ENCODE results near the gene ZNF407. TPM values are rescaled to one million over a fixed set of nuclear protein-coding genes. Genes with fewer than 3 reads are reported as not detected.

ZNF407 gene
- total and polyA plus RNA-seq, 4 donors, result 1.3 to 21.1 (median 9.5) TPM

DNA sequence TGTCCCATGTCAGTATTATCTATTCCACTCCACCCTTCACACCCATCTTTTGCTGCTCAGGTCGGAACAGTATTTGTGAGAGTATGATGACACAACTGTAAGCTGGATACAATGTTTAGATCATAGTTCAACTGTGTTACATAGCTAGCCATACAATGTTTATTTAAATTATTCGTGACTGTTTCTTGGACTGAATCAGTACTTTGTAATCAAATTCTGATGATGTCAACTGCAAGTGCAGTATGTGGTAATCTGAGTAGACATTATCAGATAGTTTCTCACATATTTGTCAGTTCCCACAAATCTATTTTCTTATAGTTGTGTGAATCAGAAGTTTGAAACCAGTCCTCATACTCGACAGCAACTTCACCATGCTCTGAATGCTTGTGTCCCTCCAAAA, 177.6 kb downstream of the ZNF407 start:
- Histone ChIP-seq H3K36me3 (ENCODE audit: control insufficient read depth in 1 of 2, insufficient read depth in 2 of 2, low read length in 1 of 2) (no peaks in the 10 kb centered on the region), H3K4me3 (ENCODE audit: low read length in 2 of 2) (no peak overlapping the region), H3K9me3 (ENCODE audit: control insufficient read depth, low read length) (no peaks in the 10 kb centered on the region), H3K4me1 (ENCODE audit: control insufficient read depth in 1 of 2, insufficient read depth in 2 of 2, low read length in 2 of 2) (no peaks in the 10 kb centered on the region), H3K27ac (ENCODE audit: low read depth in 1 of 2, low read length in 2 of 2) (no peak overlapping the region), H3K27me3 (ENCODE audit: control insufficient read depth in 1 of 2, insufficient read depth in 2 of 2, low read length in 1 of 2) (no peaks in the 10 kb centered on the region)
- WGBS, 2 donors, result 53 to 60% methylated on average over 3 of the region's 3 CpGs
- DNase-seq (no peak), ATAC-seq (ENCODE audit: low FRiP score) (no peak)
- intact Hi-C loops (cut with DNase I), result no loop called here

DNA sequence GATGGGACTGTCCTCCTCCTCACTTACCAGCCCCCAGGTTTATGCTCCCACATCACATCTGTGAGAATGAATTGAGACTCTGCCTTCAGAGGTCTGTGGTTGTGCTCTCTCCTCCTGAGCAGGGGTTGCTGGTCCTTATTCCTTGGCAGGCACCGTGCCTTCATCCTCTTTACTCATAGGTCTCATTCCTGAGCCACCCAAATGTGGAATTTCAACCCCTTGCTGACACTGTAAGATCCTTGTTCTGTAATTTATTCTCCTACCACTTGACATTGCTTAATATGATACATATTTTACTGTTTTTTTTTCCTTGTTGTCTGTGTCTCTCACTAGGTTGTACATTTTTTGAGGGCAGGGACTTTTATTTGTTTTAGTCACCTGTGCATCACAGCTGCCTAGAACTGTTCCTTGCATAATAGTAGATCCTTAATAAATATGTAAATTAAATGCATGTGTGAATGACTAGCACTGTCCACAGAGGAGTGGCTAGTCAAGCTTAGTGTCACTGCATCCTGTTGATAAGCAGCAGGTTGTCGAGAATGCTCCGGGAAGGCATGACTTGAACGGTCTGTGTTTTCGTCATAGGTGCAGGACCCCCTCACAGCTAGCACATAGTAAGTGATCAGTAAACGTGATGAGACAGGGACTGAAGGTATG, 180.6 kb downstream of the ZNF407 start:
- Histone ChIP-seq H3K27ac (ENCODE audit: low read depth in 1 of 2, low read length in 2 of 2) (no peak overlapping the region), H3K4me3 (ENCODE audit: low read length in 2 of 2) (no peak overlapping the region), H3K9me3 (ENCODE audit: control insufficient read depth, low read length) (no peaks in the 10 kb centered on the region), H3K36me3 (ENCODE audit: control insufficient read depth in 1 of 2, insufficient read depth in 2 of 2, low read length in 1 of 2) (no peaks in the 10 kb centered on the region), H3K27me3 (ENCODE audit: control insufficient read depth in 1 of 2, insufficient read depth in 2 of 2, low read length in 1 of 2) (no peaks in the 10 kb centered on the region), H3K4me1 (ENCODE audit: control insufficient read depth in 1 of 2, insufficient read depth in 2 of 2, low read length in 2 of 2) (no peaks in the 10 kb centered on the region)
- intact Hi-C loops (cut with DNase I), result no loop called here
- 90 to 91% methylated on average over 6 of the region's 6 CpGs for WGBS, 2 donors
- ATAC-seq (ENCODE audit: low FRiP score), result no peak
- DNase-seq, result no peak

DNA sequence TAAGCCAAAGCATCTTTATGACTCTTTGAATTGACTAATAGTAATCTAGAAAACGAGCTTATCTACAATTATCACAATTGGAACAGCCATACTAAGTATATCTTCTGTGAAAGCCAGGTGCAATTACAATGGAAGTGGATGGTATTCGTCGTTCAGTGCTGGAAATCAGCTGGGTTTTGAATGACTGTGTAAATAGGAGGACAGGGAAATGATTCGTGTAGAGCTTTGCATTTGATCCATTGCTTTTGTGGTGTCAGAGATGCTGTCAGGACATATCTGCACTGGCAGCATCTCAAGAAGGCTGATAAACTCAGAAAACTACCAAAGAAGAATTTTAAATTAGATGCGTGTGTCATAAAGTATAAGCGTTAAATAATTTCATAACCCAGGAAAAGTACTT, 187.1 kb downstream of the ZNF407 start:
- H3K27me3 ChIP-seq (ENCODE audit: control insufficient read depth in 1 of 2, insufficient read depth in 2 of 2, low read length in 1 of 2), result no peaks in the 10 kb centered on the region
- peaks cover 0 to 2% of the 10 kb centered on the region in 2 donors for H3K36me3 ChIP-seq (ENCODE audit: control insufficient read depth in 1 of 2, insufficient read depth in 2 of 2, low read length in 1 of 2)
- DNase-seq (no peak), ATAC-seq (ENCODE audit: low FRiP score) (no peak)
- WGBS, 2 donors, result 77 to 87% methylated on average over 6 of the region's 6 CpGs
- H3K4me3 ChIP-seq (ENCODE audit: low read length in 2 of 2), result no peak overlapping the region
- no peaks in the 10 kb centered on the region for H3K4me1 ChIP-seq (ENCODE audit: control insufficient read depth in 1 of 2, insufficient read depth in 2 of 2, low read length in 2 of 2)
- intact Hi-C loops (cut with DNase I), result no loop called here
- no peaks in the 10 kb centered on the region for H3K9me3 ChIP-seq (ENCODE audit: control insufficient read depth, low read length)
- no peak overlapping the region for H3K27ac ChIP-seq (ENCODE audit: low read depth in 1 of 2, low read length in 2 of 2)

DNA sequence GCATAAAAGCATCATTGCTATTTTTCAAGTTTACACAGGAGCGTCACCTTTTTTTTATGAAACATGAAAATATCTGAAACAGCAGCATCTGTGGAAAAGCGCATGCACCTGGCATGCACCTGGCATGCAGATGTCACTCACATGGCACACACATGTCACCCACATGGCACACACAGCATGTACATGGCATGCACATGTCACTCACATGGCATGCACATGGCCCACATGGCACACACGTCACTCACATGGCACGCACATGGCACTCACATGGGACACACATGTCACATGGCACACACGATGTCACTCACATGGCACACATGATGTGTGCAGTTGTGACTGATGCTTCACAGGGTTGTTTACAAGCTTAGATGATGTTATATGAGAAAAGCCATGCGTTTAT, 188.0 kb downstream of the ZNF407 start:
- WGBS, 2 donors, result 93 to 95% methylated on average over 6 of the region's 6 CpGs
- no peak for DNase-seq
- H3K27ac ChIP-seq (ENCODE audit: low read depth in 1 of 2, low read length in 2 of 2), result no peak overlapping the region
- intact Hi-C loops (cut with DNase I), result no loop called here
- no peaks in the 10 kb centered on the region for H3K27me3 ChIP-seq (ENCODE audit: control insufficient read depth in 1 of 2, insufficient read depth in 2 of 2, low read length in 1 of 2)
- H3K36me3 ChIP-seq (ENCODE audit: control insufficient read depth in 1 of 2, insufficient read depth in 2 of 2, low read length in 1 of 2), result peaks cover 0 to 2% of the 10 kb centered on the region in 2 donors
- no peaks in the 10 kb centered on the region for H3K9me3 ChIP-seq (ENCODE audit: control insufficient read depth, low read length)
- no peak for ATAC-seq (ENCODE audit: low FRiP score)
- H3K4me3 ChIP-seq (ENCODE audit: low read length in 2 of 2), result no peak overlapping the region
- no peaks in the 10 kb centered on the region for H3K4me1 ChIP-seq (ENCODE audit: control insufficient read depth in 1 of 2, insufficient read depth in 2 of 2, low read length in 2 of 2)

DNA sequence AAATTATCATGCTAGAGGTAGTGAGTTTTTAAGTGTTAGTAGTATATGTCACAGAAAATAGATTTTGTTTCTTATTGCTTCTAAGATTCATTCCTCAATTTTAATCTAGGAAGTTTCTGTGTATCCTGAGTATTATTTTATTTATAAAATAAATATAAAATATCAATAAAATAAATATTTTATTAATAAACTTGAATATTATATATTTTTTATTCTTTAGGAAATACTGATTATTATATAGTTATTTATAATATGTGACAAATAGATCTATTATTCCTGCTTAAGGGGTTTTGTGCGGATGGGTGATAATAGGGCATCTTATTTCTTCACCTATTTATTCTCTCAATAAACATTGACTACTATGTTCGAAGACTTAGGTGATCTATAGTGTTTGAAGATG, 191.0 kb downstream of the ZNF407 start:
- DNase-seq (no peak), ATAC-seq (ENCODE audit: low FRiP score) (no peak)
- Histone ChIP-seq H3K27me3 (ENCODE audit: control insufficient read depth in 1 of 2, insufficient read depth in 2 of 2, low read length in 1 of 2) (no peaks in the 10 kb centered on the region), H3K4me3 (ENCODE audit: low read length in 2 of 2) (no peak overlapping the region), H3K9me3 (ENCODE audit: control insufficient read depth, low read length) (no peaks in the 10 kb centered on the region), H3K36me3 (ENCODE audit: control insufficient read depth in 1 of 2, insufficient read depth in 2 of 2, low read length in 1 of 2) (peaks cover 0 to 2% of the 10 kb centered on the region in 2 donors), H3K27ac (ENCODE audit: low read depth in 1 of 2, low read length in 2 of 2) (no peak overlapping the region), H3K4me1 (ENCODE audit: control insufficient read depth in 1 of 2, insufficient read depth in 2 of 2, low read length in 2 of 2) (no peaks in the 10 kb centered on the region)
- intact Hi-C loops (cut with DNase I), result no loop called here
- 49% methylated on average over 2 of the region's 2 CpGs for WGBS, 2 donors

DNA sequence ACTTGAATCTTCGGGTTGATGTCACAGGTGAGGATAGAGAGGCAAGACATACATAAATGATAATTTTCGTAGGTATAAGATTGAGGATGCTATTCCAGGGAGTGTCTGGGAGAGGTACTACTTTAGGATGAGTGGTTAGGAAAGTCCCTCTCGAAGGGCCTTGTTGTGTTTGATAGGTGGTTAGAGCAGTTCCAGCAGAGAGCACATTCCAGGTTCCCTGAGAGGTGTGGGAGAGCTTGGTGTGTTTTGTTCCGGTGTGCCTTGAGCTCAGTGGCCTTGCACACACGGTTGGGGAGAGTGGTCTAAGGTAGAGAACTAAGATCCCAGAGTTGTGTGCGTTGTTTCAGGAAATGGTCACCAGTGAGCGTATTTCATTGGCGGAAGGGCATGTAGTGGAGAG, 191.4 kb downstream of the ZNF407 start:
- no peak overlapping the region for H3K27ac ChIP-seq (ENCODE audit: low read depth in 1 of 2, low read length in 2 of 2)
- H3K27me3 ChIP-seq (ENCODE audit: control insufficient read depth in 1 of 2, insufficient read depth in 2 of 2, low read length in 1 of 2), result no peaks in the 10 kb centered on the region
- intact Hi-C loops (cut with DNase I), result no loop called here
- no peaks in the 10 kb centered on the region for H3K9me3 ChIP-seq (ENCODE audit: control insufficient read depth, low read length)
- peaks cover 0 to 2% of the 10 kb centered on the region in 2 donors for H3K36me3 ChIP-seq (ENCODE audit: control insufficient read depth in 1 of 2, insufficient read depth in 2 of 2, low read length in 1 of 2)
- no peaks in the 10 kb centered on the region for H3K4me1 ChIP-seq (ENCODE audit: control insufficient read depth in 1 of 2, insufficient read depth in 2 of 2, low read length in 2 of 2)
- ATAC-seq (ENCODE audit: low FRiP score) (no peak), DNase-seq (no peak)
- H3K4me3 ChIP-seq (ENCODE audit: low read length in 2 of 2), result no peak overlapping the region
- 95 to 96% methylated on average over 8 of the region's 8 CpGs for WGBS, 2 donors

DNA sequence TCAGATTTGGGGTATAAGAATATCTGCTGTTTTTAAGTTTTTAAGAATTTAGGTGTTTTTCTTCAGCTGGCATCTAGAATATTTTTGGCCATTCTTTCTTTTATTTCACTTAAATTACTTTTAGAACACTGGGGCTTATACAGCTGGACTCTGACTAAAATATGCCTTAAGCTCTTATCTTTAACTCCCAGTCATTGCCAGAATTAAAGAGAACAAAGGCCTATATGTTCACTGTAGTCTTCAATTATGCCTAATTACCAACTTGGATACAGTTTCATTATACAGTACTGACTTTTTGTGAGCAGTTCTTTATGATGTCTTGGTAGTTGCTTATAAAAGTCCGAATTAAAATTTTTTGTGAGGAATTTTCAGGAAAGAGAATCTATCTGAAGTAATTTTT, 192.8 kb downstream of the ZNF407 start:
- no peak for ATAC-seq (ENCODE audit: low FRiP score)
- no peaks in the 10 kb centered on the region for H3K27me3 ChIP-seq (ENCODE audit: control insufficient read depth in 1 of 2, insufficient read depth in 2 of 2, low read length in 1 of 2)
- intact Hi-C loops (cut with DNase I), result no loop called here
- H3K9me3 ChIP-seq (ENCODE audit: control insufficient read depth, low read length), result no peaks in the 10 kb centered on the region
- 95% methylated on average over 1 of the region's 1 CpG for WGBS, 2 donors
- no peak for DNase-seq
- no peak overlapping the region for H3K4me3 ChIP-seq (ENCODE audit: low read length in 2 of 2)
- H3K36me3 ChIP-seq (ENCODE audit: control insufficient read depth in 1 of 2, insufficient read depth in 2 of 2, low read length in 1 of 2), result peaks cover 0 to 2% of the 10 kb centered on the region in 2 donors
- H3K27ac ChIP-seq (ENCODE audit: low read depth in 1 of 2, low read length in 2 of 2), result no peak overlapping the region
- H3K4me1 ChIP-seq (ENCODE audit: control insufficient read depth in 1 of 2, insufficient read depth in 2 of 2, low read length in 2 of 2), result no peaks in the 10 kb centered on the region

DNA sequence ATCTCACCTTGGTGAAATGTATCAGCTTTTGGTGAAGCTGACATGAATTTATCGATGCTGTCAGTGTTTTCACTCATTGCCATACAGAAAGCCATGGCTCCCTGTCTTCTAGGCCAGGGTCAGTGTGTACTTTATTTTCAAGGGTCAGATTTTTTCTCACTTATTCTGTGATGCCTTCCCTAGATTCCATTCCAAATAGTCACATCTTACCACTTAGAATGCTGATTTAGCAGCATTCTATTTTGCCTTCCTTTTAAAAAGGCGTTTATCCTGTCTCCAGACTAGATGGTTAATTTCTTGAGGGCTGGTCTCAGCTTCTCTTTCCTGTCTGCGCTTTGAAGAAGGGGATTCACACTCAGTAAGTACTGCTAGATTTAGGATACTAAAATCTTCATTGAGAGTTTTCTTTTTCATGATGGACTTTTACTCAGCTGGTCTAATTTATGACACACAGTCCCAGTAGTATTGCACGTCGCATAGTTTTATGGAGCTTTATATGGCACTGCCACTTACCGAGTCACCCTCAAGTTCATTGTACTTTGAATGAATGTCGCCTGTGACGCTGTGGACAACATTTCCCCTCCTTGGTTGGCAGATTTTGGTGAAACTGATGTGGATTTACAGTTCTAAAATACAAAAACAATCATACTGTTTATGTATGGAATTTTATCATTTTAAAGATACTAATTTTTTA, 194.0 kb downstream of the ZNF407 start:
- ATAC-seq (ENCODE audit: low FRiP score) (no peak), DNase-seq (no peak)
- 95% methylated on average over 8 of the region's 8 CpGs for WGBS, 2 donors
- Histone ChIP-seq H3K36me3 (ENCODE audit: control insufficient read depth in 1 of 2, insufficient read depth in 2 of 2, low read length in 1 of 2) (no peaks in the 10 kb centered on the region), H3K4me3 (ENCODE audit: low read length in 2 of 2) (no peak overlapping the region), H3K27ac (ENCODE audit: low read depth in 1 of 2, low read length in 2 of 2) (no peak overlapping the region), H3K27me3 (ENCODE audit: control insufficient read depth in 1 of 2, insufficient read depth in 2 of 2, low read length in 1 of 2) (no peaks in the 10 kb centered on the region), H3K4me1 (ENCODE audit: control insufficient read depth in 1 of 2, insufficient read depth in 2 of 2, low read length in 2 of 2) (no peaks in the 10 kb centered on the region), H3K9me3 (ENCODE audit: control insufficient read depth, low read length) (no peaks in the 10 kb centered on the region)
- intact Hi-C loops (cut with DNase I), result no loop called here

DNA sequence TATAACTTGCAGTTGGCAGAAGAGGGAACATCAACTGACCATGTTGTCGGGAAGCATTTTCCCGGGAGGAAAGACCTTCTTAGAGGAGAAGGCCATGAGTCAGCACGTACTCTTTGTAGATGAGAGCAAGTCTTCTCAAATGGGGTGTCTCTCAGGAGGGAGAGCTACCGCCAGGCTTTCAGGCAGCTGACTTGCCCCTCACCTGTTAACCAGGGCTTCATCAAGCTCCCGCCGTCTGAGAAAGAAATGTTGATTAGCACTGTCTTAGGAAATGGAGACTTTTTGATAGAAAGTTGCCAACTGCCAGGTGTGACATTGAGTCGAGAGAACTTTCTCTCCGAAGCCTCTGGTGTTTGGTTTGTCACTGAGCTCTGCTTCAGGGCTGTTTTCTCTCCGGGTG, 196.1 kb downstream of the ZNF407 start:
- Histone ChIP-seq H3K36me3 (ENCODE audit: control insufficient read depth in 1 of 2, insufficient read depth in 2 of 2, low read length in 1 of 2) (no peaks in the 10 kb centered on the region), H3K27me3 (ENCODE audit: control insufficient read depth in 1 of 2, insufficient read depth in 2 of 2, low read length in 1 of 2) (no peaks in the 10 kb centered on the region), H3K9me3 (ENCODE audit: control insufficient read depth, low read length) (no peaks in the 10 kb centered on the region), H3K4me3 (ENCODE audit: low read length in 2 of 2) (no peak overlapping the region), H3K4me1 (ENCODE audit: control insufficient read depth in 1 of 2, insufficient read depth in 2 of 2, low read length in 2 of 2) (peaks cover 0 to 3% of the 10 kb centered on the region in 2 donors), H3K27ac (ENCODE audit: low read depth in 1 of 2, low read length in 2 of 2) (no peak overlapping the region)
- 60 to 61% methylated on average over 9 of the region's 9 CpGs for WGBS, 2 donors
- intact Hi-C loops (cut with DNase I), result no loop called here
- DNase-seq (no peak), ATAC-seq (ENCODE audit: low FRiP score) (no peak)

Measured in aorta (tissue), 5 donors.